IMR-90 (cell line): Measurements from ENCODE around the gene ARMC9. TPM values are rescaled to one million over a fixed set of nuclear protein-coding genes. Genes with fewer than 3 reads are reported as not detected.

Experiments used
- ATAC-seq: fragments of 200-7000 bp; cut with Tn5 transposase; 2 replicates; pipeline ENCODE4 v1.9.1; 2020; ENCODE audit warnings: low read depth, mild to moderate bottlenecking, moderate library complexity
- BruUV-seq: library from RNA; stranded (reverse); fragments of 400-500 nt; replicated peaks from 2 replicates; lab custom pipeline; 2021; lab: Mats Ljungman, UMichigan
- CTCF ChIA-PET: fragments of 300-600 bp; formaldehyde crosslinking; extraction: SDS; loops from one replicate; lab custom pipeline; 2021; ENCODE audit warnings: antibody characterized with exemption; lab: Yijun Ruan, JAX
- POLR2A ChIA-PET: fragments of 300-600 bp; sonication (Branson Sonifier 250); formaldehyde crosslinking; loops from one replicate; lab custom pipeline; 2022; ENCODE audit warnings: antibody characterized with exemption; ENCODE audit not compliant: unreplicated experiment; lab: Charles Lee
- DNase-seq: peaks from one replicate; pipeline ENCODE4 v3.0.0; 2013
- H2AFZ ChIP-seq: replicated peaks from 2 replicates; pipeline ENCODE3; 2013; ENCODE audit warnings: low read length, mild to moderate bottlenecking; ENCODE audit not compliant: poor library complexity
- H2AK5ac ChIP-seq: 2 replicates; pipeline ENCODE4 v1.6.1; 2013; ENCODE audit warnings: low read depth, low read length, inconsistent platforms
- H2AK9ac ChIP-seq: replicated peaks from 2 replicates; pipeline ENCODE3; 2013; ENCODE audit warnings: mild to moderate bottlenecking, low read depth, low read length, moderate library complexity; ENCODE audit not compliant: poor library complexity
- H2BK120ac ChIP-seq: 2 replicates; pipeline ENCODE4 v1.6.1; 2013; ENCODE audit warnings: low read depth, low read length, inconsistent platforms
- H2BK15ac ChIP-seq: 3 replicates; pipeline ENCODE4 v1.6.1; 2013; ENCODE audit warnings: low read depth, low read length, inconsistent platforms
- H2BK20ac ChIP-seq: 2 replicates; pipeline ENCODE4 v1.6.1; 2013; ENCODE audit warnings: low read depth, mild to moderate bottlenecking, inconsistent platforms, low read length, moderate library complexity
- H2BK5ac ChIP-seq: 2 replicates; pipeline ENCODE4 v1.6.1; 2013; ENCODE audit warnings: mild to moderate bottlenecking, low read depth, low read length, inconsistent platforms; ENCODE audit not compliant: poor library complexity, severe bottlenecking
- H3K14ac ChIP-seq: replicated peaks from 2 replicates; pipeline ENCODE4 v1.6.1; 2013; ENCODE audit warnings: low read depth, low read length, inconsistent platforms
- H3K18ac ChIP-seq: 2 replicates; pipeline ENCODE4 v1.6.1; 2013; ENCODE audit warnings: low read depth, low read length, control low read depth
- H3K23ac ChIP-seq: 2 replicates; pipeline ENCODE4 v1.6.1; 2013; ENCODE audit warnings: low read depth, low read length, inconsistent platforms
- H3K27ac ChIP-seq: 2 replicates; pipeline ENCODE4 v1.5.1; 2013; ENCODE audit warnings: mild to moderate bottlenecking, control low read depth, low read length; ENCODE audit not compliant: insufficient read depth
- H3K27me3 ChIP-seq: 2 replicates; pipeline ENCODE4 v1.6.1; 2013; ENCODE audit warnings: low read length; ENCODE audit not compliant: control insufficient read depth, insufficient read depth
- H3K36me3 ChIP-seq: 2 replicates; pipeline ENCODE4 v1.6.1; 2013; ENCODE audit warnings: low read length, mixed read lengths; ENCODE audit not compliant: control insufficient read depth, insufficient read depth
- H3K4ac ChIP-seq: 2 replicates; pipeline ENCODE4 v1.6.1; 2013; ENCODE audit warnings: low read depth, low read length, inconsistent platforms
- H3K4me1 ChIP-seq: 2 replicates; pipeline ENCODE4 v1.6.1; 2013; ENCODE audit warnings: low read length, mixed read lengths; ENCODE audit not compliant: control insufficient read depth, insufficient read depth
- H3K4me2 ChIP-seq: 2 replicates; pipeline ENCODE4 v1.6.1; 2013; ENCODE audit warnings: low read depth, mild to moderate bottlenecking, control low read depth, low read length, moderate library complexity
- H3K4me3 ChIP-seq: 2 replicates; pipeline ENCODE4 v1.5.1; 2013; ENCODE audit warnings: low read depth, mild to moderate bottlenecking, control low read depth, low read length, moderate library complexity; ENCODE audit not compliant: insufficient read depth
- H3K56ac ChIP-seq: 2 replicates; pipeline ENCODE4 v1.6.1; 2013; ENCODE audit warnings: low read length, inconsistent platforms; ENCODE audit not compliant: insufficient read depth; ENCODE audit errors: extremely low read depth
- H3K79me1 ChIP-seq, 2 experiments: 2 replicates each; pipeline ENCODE4 v1.6.1; 2013; ENCODE audit warnings: low read length in 2 of 2, inconsistent platforms in 1 of 2, low read depth in 1 of 2
- H3K9ac ChIP-seq: 2 replicates; pipeline ENCODE4 v1.6.1; 2013; ENCODE audit warnings: low read depth, low read length, control low read depth
- H3K9me1 ChIP-seq: 2 replicates; pipeline ENCODE4 v1.6.1; 2013; ENCODE audit warnings: low read length, inconsistent platforms; ENCODE audit not compliant: insufficient read depth
- H3K9me3 ChIP-seq: 2 replicates; pipeline ENCODE4 v1.6.1; 2013; ENCODE audit warnings: low read length; ENCODE audit not compliant: control insufficient read depth, insufficient read depth
- H4K20me1 ChIP-seq: 2 replicates; pipeline ENCODE4 v1.6.1; 2013; ENCODE audit warnings: low read length, inconsistent platforms; ENCODE audit not compliant: insufficient read depth
- H4K5ac ChIP-seq: 2 replicates; pipeline ENCODE4 v1.6.1; 2013; ENCODE audit warnings: mild to moderate bottlenecking, low read depth, low read length, control low read depth
- H4K8ac ChIP-seq, 2 experiments: 2 replicates each; pipeline ENCODE4 v1.6.1; 2013; ENCODE audit warnings: low read depth in 2 of 2, low read length in 2 of 2, control low read depth in 1 of 2, inconsistent platforms in 1 of 2
- H4K91ac ChIP-seq: 2 replicates; pipeline ENCODE4 v1.6.1; 2013; ENCODE audit warnings: low read depth, low read length, inconsistent platforms; ENCODE audit not compliant: insufficient read depth
- BHLHE40 ChIP-seq: fragments of 150-350 bp; IDR thresholded peaks from 2 replicates; pipeline ENCODE4 v1.6.1; 2016; ENCODE audit warnings: mild to moderate bottlenecking, low read depth, low read length
- CEBPB ChIP-seq: IDR thresholded peaks from 2 replicates; pipeline ENCODE4 v1.6.1; 2012; ENCODE audit warnings: low read depth, low read length, improper control_type of control experiment
- CHD1 ChIP-seq: IDR thresholded peaks from 2 replicates; pipeline ENCODE4 v1.6.1; 2012; ENCODE audit warnings: low read depth, low read length, improper control_type of control experiment
- FOS ChIP-seq: fragments of 150-350 bp; IDR thresholded peaks from 2 replicates; pipeline ENCODE4 v1.6.1; 2016; ENCODE audit warnings: low read depth, low read length
- MAFK ChIP-seq: IDR thresholded peaks from 2 replicates; pipeline ENCODE4 v1.6.1; 2012; ENCODE audit warnings: low read depth, low read length, improper control_type of control experiment
- MAZ ChIP-seq: IDR thresholded peaks from 2 replicates; pipeline ENCODE4 v1.6.1; 2012; ENCODE audit warnings: low read depth, mild to moderate bottlenecking, low read length, improper control_type of control experiment, moderate library complexity, borderline replicate concordance
- MXI1 ChIP-seq: IDR thresholded peaks from 2 replicates; pipeline ENCODE4 v1.6.1; 2012; ENCODE audit warnings: low read depth, mild to moderate bottlenecking, low read length, moderate library complexity, borderline replicate concordance
- NFE2L2 ChIP-seq: fragments of 150-350 bp; IDR thresholded peaks from 2 replicates; pipeline ENCODE4 v1.6.1; 2016; ENCODE audit warnings: low read depth, mild to moderate bottlenecking, low read length
- POLR2A ChIP-seq: IDR thresholded peaks from 2 replicates; pipeline ENCODE4 v1.6.1; 2012; ENCODE audit warnings: mild to moderate bottlenecking, low read depth, low read length
- RAD21 ChIP-seq: IDR thresholded peaks from 2 replicates; pipeline ENCODE4 v1.6.1; 2012; ENCODE audit warnings: low read length, improper control_type of control experiment
- RCOR1 ChIP-seq: IDR thresholded peaks from 2 replicates; pipeline ENCODE4 v1.6.1; 2012; ENCODE audit warnings: mild to moderate bottlenecking, low read length, improper control_type of control experiment; ENCODE audit not compliant: insufficient replicate concordance
- RFX5 ChIP-seq: IDR thresholded peaks from 2 replicates; pipeline ENCODE4 v1.8.0; 2012; ENCODE audit warnings: low read depth, mild to moderate bottlenecking, low read length, moderate library complexity
- SMC3 ChIP-seq: fragments of 150-350 bp; IDR thresholded peaks from 2 replicates; pipeline ENCODE4 v1.6.1; 2016; ENCODE audit warnings: low read depth, mild to moderate bottlenecking, antibody characterized with exemption, low read length, moderate library complexity
- WGBS, 2 experiments: methylation state at CpG; one replicate each; pipeline versions ENCODE4 v1.1.5 to v1.1.7; 2013; ENCODE audit warnings: missing lambda C conversion rate in 2 of 2; ENCODE audit not compliant: insufficient read length in 1 of 2; ENCODE audit errors: extremely low coverage in 2 of 2; 5-methylcytosine and 5-hydroxymethylcytosine counted together
- dilution Hi-C: fragments of 300-500 bp; cut with HindIII; formaldehyde crosslinking; loops from one replicate; pipeline ENCODE4 v1.14.3; 2018; ENCODE audit warnings: low sequenced_read_pairs; ENCODE audit not compliant: unreplicated experiment
- in situ Hi-C: fragments of 300-500 bp; cut with MboI; formaldehyde crosslinking; loops from 3 replicates; pipeline ENCODE4 v1.14.3; 2019; ENCODE audit warnings: low sequenced_read_pairs, inconsistent platforms, mixed read lengths
- intact Hi-C: fragments of 100-400 bp; cut with micrococcal nuclease; formaldehyde crosslinking; loops from 2 replicates; pipeline ENCODE4 v1.10.0; 2022
- polyA plus RNA-seq, 3 experiments: library from polyadenylated mRNA; depleted of rRNA; stranded (reverse); fragments of >200 nt; gene quantifications; 2 replicates each; pipeline ENCODE4 v1.2.3, GENCODE V29; 2012; ENCODE audit warnings: low replicate concordance in 1 of 3
- total RNA-seq: library from RNA; depleted of rRNA; stranded (reverse); fragments of >200 nt; gene quantifications from 2 replicates; pipeline ENCODE4 v1.2.3, GENCODE V29; 2012
- TF ChIP-seq, protein P1 (sequence below): fragments of 150-350 bp; IDR thresholded peaks from 2 replicates; pipeline ENCODE4 v1.6.1; 2017; ENCODE audit warnings: mild to moderate bottlenecking, antibody characterized with exemption, low read length, low read depth
- TF ChIP-seq, protein P2 (sequence below): conservative IDR thresholded peaks from 2 replicates; pipeline ENCODE4 v1.5.1; 2012; ENCODE audit warnings: mild to moderate bottlenecking, low read depth, low read length, improper control_type of control experiment

The ARMC9 gene
- total and polyA plus RNA-seq, 2 of the 4 experiments (the other 2 are of a cell fraction) = 36.0 to 46.6 TPM

DNA sequence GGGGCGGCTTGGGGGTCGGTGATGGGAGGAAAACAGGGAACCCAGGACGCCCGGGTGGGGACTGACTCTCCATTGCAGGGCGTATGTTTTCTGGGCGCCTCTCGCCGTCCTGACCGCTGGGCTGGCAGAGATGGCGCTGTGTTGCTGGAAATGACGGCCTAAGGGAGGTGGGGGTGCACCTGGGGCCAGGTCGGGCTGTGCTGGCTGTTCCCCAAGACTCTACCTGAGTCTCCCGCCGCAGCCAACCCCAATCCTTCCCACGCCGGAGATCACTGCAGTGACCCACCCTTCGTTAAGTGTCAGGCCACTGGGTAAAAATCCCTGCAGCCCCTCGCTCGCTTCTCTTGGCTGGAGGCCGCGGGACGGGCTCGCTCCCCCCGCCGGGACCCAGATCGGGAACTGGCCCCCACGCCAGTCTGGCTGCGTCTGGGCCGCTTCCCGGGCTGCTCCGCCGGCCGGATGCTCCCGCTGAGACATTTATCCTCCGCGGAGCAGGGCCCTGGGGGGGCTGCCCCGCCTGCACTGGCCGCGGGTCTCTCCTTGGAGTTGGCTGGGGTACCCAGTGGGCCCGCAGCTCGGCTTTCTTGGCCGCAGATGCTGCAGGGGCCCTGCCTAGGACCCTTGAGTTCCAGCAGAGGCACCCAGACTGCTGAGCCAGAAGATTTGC, 7.8 kb upstream of the ARMC9 start:
- peak overlapping the region; percentile 18; the same call in 1 of the 2 replicates for H3K18ac ChIP-seq
- ChIA-PET CTCF (interaction anchor here (4.2 kb wide), 1 partner anchor 87 kb away, joined by 25 read pairs; no protein-coding TSS in a partner anchor), POLR2A (no interaction called here)
- peak overlapping the region; percentile 1; the same call in 1 of the 2 replicates for H3K23ac ChIP-seq
- peak overlapping the region; percentile 54 for H3K4ac ChIP-seq
- no peak overlapping the region for H3K4me2 ChIP-seq
- no peaks in the 10 kb centered on the region for H3K9me3 ChIP-seq
- peaks cover 3% of the 10 kb centered on the region; the same call in 1 of the 2 replicates for H3K9me1 ChIP-seq
- DNase-seq (no peak), ATAC-seq (no peak)
- dilution Hi-C loops (no loop called here), intact Hi-C loops (no loop called here), in situ Hi-C loops (loop anchor here (5.0 kb wide), 1 partner anchor 78 kb away; no protein-coding TSS in a partner anchor)
- peak overlapping the region; percentile 40; the same call in 1 of the 3 replicates for H2BK15ac ChIP-seq
- 0 out of 2 replicates have a peak overlapping the region, but pooled peaks have one; percentile 40 for H3K14ac ChIP-seq
- no peaks in the 10 kb centered on the region for H3K36me3 ChIP-seq
- peak overlapping the region; percentile 86 for H2AFZ ChIP-seq
- no peaks in the 10 kb centered on the region for H3K79me1 ChIP-seq
- no peak overlapping the region for H3K4me3 ChIP-seq
- no peak overlapping the region for H3K56ac ChIP-seq
- WGBS, 2 experiments = 22% methylated on average over 14 of the region's 42 CpGs; no CpG with 5 or more reads in 1 of the 2 experiments
- H4K5ac ChIP-seq = peak overlapping the region; percentile 12; the same call in 1 of the 2 replicates
- H2AK5ac ChIP-seq = peak overlapping the region; percentile 37; the same call in 1 of the 2 replicates
- H3K27ac ChIP-seq = no peak overlapping the region
- no peak overlapping the region for H2BK5ac ChIP-seq
- no peaks in the 10 kb centered on the region for H4K20me1 ChIP-seq
- H3K27me3 ChIP-seq = no peaks in the 10 kb centered on the region
- H2BK120ac ChIP-seq = peak overlapping the region; percentile 86
- peak overlapping the region; percentile 79; the same call in 1 of the 2 replicates for H2BK20ac ChIP-seq
- H3K4me1 ChIP-seq = peaks cover 14% of the 10 kb centered on the region; the same call in 1 of the 2 replicates
- peak overlapping the region; percentile 70 to 82; a peak in 2 of 4 replicates for H4K8ac ChIP-seq
- no TSS peak for BruUV-seq
- H4K91ac ChIP-seq = peak overlapping the region; percentile 39
- H2AK9ac ChIP-seq = peak overlapping the region; percentile 75
- no peak overlapping the region for H3K9ac ChIP-seq
- TF ChIP-seq RFX5 (no peak), MAZ (no peak), BHLHE40 (no peak), RAD21 (no peak), MAFK (no peak), CEBPB (no peak), FOS (no peak), MXI1 (no peak), CHD1 (no peak), SMC3 (no peak), NFE2L2 (no peak), POLR2A (no peak), RCOR1 (no peak)
- TF ChIP-seq, protein P1, sequence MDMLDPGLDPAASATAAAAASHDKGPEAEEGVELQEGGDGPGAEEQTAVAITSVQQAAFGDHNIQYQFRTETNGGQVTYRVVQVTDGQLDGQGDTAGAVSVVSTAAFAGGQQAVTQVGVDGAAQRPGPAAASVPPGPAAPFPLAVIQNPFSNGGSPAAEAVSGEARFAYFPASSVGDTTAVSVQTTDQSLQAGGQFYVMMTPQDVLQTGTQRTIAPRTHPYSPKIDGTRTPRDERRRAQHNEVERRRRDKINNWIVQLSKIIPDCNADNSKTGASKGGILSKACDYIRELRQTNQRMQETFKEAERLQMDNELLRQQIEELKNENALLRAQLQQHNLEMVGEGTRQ = no peak
- TF ChIP-seq, protein P2, sequence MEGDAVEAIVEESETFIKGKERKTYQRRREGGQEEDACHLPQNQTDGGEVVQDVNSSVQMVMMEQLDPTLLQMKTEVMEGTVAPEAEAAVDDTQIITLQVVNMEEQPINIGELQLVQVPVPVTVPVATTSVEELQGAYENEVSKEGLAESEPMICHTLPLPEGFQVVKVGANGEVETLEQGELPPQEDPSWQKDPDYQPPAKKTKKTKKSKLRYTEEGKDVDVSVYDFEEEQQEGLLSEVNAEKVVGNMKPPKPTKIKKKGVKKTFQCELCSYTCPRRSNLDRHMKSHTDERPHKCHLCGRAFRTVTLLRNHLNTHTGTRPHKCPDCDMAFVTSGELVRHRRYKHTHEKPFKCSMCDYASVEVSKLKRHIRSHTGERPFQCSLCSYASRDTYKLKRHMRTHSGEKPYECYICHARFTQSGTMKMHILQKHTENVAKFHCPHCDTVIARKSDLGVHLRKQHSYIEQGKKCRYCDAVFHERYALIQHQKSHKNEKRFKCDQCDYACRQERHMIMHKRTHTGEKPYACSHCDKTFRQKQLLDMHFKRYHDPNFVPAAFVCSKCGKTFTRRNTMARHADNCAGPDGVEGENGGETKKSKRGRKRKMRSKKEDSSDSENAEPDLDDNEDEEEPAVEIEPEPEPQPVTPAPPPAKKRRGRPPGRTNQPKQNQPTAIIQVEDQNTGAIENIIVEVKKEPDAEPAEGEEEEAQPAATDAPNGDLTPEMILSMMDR = no peak
